HepG2 (cell line): ENCODE data around the gene VPS11. TPM values are rescaled to one million over a fixed set of nuclear protein-coding genes. Genes with fewer than 3 reads are reported as not detected.

Source experiments
- GATAD2A ChIP-seq: IDR thresholded peaks from 2 replicates; pipeline ENCODE4 v1.6.1; 2016
- NFRKB ChIP-seq: fragments of 450-650 bp; IDR thresholded peaks from 2 replicates; pipeline ENCODE4 v1.6.1; 2017
- PAX8 ChIP-seq: sonication (generic); formaldehyde crosslinking; IDR thresholded peaks from 2 replicates; pipeline ENCODE4 v1.8.0; 2022; ENCODE audit warnings: mild to moderate bottlenecking, missing genetic modification reagents, borderline replicate concordance
- REXO4 ChIP-seq: sonication (generic); formaldehyde crosslinking; IDR thresholded peaks from 2 replicates; pipeline ENCODE4 v1.8.0; 2022; ENCODE audit warnings: missing genetic modification reagents, mild to moderate bottlenecking, borderline replicate concordance
- RNF2 ChIP-seq: fragments of 450-650 bp; conservative IDR thresholded peaks from 2 replicates; pipeline ENCODE4 v1.6.1; 2016; ENCODE audit warnings: low read depth
- RORA ChIP-seq: sonication (generic); formaldehyde crosslinking; IDR thresholded peaks from 2 replicates; pipeline ENCODE4 v1.5.0; 2020; ENCODE audit warnings: mild to moderate bottlenecking, missing genetic modification reagents, moderate library complexity
- SAP130 ChIP-seq: IDR thresholded peaks from 2 replicates; pipeline ENCODE4 v1.6.1; 2016; ENCODE audit warnings: low read depth
- SNAI1 ChIP-seq: sonication (generic); formaldehyde crosslinking; IDR thresholded peaks from 2 replicates; pipeline ENCODE4 v1.5.0; 2020; ENCODE audit warnings: mild to moderate bottlenecking, missing genetic modification reagents, borderline replicate concordance
- SYNCRIP ChIP-seq: fragments of 200-400 bp; formaldehyde crosslinking; IDR thresholded peaks from 2 replicates; pipeline ENCODE4 v1.6.1; 2018; ENCODE audit warnings: mild to moderate bottlenecking, low read depth, low read length; ENCODE audit not compliant: insufficient read depth
- ZNF225 ChIP-seq: sonication (generic); formaldehyde crosslinking; IDR thresholded peaks from 2 replicates; pipeline ENCODE4 v1.4.0; 2020; ENCODE audit warnings: mild to moderate bottlenecking, missing genetic modification reagents
- ZNF296 ChIP-seq: sonication (generic); formaldehyde crosslinking; conservative IDR thresholded peaks from 2 replicates; pipeline ENCODE4 v1.5.0; 2020; ENCODE audit warnings: mild to moderate bottlenecking, missing genetic modification reagents
- ZNF790 ChIP-seq: sonication (generic); formaldehyde crosslinking; IDR thresholded peaks from 2 replicates; pipeline ENCODE4 v1.8.0; 2022; ENCODE audit warnings: missing genetic modification reagents, mild to moderate bottlenecking, borderline replicate concordance
- ZSCAN25 ChIP-seq: sonication (generic); formaldehyde crosslinking; IDR thresholded peaks from 2 replicates; pipeline ENCODE4 v1.8.0; 2022; ENCODE audit warnings: mild to moderate bottlenecking, missing genetic modification reagents
- polyA plus RNA-seq, 8 experiments: library from polyadenylated mRNA; depleted of rRNA in 3 of 8; stranded (reverse) in 7 of 8; unstranded in 1 of 8; fragments of >200 nt; fragmentation: Illumina TruSeq in 4 of 8; extraction: Trizol in 4 of 8; gene quantifications; 2 replicates each; pipeline versions ENCODE4 v1.2.1 to v1.2.3, GENCODE V29; 2011 to 2016; ENCODE audit warnings: low read depth in 4 of 8, missing spikeins in 1 of 8, mixed read lengths in 1 of 8; ENCODE audit not compliant: insufficient read depth in 1 of 8
- total RNA-seq, 5 experiments: library from RNA; depleted of rRNA; stranded (reverse); fragments of >200 nt; fragmentation: Illumina TruSeq; extraction: Trizol; gene quantifications; 2 replicates each; pipeline ENCODE4 v1.2.3, GENCODE V29; 2016; ENCODE audit warnings: low read depth in 1 of 5
- TF ChIP-seq, protein P1 (sequence below): IDR thresholded peaks from 2 replicates; pipeline ENCODE4 v1.6.1; 2018; ENCODE audit warnings: missing genetic modification reagents, mild to moderate bottlenecking, missing compliant biosample characterization
- TF ChIP-seq, protein P2 (sequence below): sonication (generic); formaldehyde crosslinking; IDR thresholded peaks from 2 replicates; pipeline ENCODE4 v1.4.0; 2020; ENCODE audit warnings: mild to moderate bottlenecking, missing genetic modification reagents
- TF ChIP-seq, protein P3 (sequence below): sonication (generic); formaldehyde crosslinking; IDR thresholded peaks from 2 replicates; pipeline ENCODE4 v1.4.0; 2020; ENCODE audit warnings: missing genetic modification reagents, borderline replicate concordance
- TF ChIP-seq, protein P4 (sequence below): sonication (generic); formaldehyde crosslinking; IDR thresholded peaks from 2 replicates; pipeline ENCODE4 v1.4.0; 2020; ENCODE audit warnings: missing genetic modification reagents
- TF ChIP-seq, protein P5 (sequence below): IDR thresholded peaks from 2 replicates; pipeline ENCODE4 v1.6.1; 2016; ENCODE audit warnings: missing genetic modification reagents, missing compliant biosample characterization
- TF ChIP-seq, protein P6 (sequence below): sonication (generic); formaldehyde crosslinking; conservative IDR thresholded peaks from 2 replicates; pipeline ENCODE4 v1.4.0; 2020; ENCODE audit warnings: mild to moderate bottlenecking, missing genetic modification reagents, moderate library complexity

The VPS11 gene
- total and polyA plus RNA-seq, 2 of the 13 experiments (the other 11 are each of a cell fraction or from before 2014, with no cell fraction given), result 13.7 to 21.6 TPM

DNA sequence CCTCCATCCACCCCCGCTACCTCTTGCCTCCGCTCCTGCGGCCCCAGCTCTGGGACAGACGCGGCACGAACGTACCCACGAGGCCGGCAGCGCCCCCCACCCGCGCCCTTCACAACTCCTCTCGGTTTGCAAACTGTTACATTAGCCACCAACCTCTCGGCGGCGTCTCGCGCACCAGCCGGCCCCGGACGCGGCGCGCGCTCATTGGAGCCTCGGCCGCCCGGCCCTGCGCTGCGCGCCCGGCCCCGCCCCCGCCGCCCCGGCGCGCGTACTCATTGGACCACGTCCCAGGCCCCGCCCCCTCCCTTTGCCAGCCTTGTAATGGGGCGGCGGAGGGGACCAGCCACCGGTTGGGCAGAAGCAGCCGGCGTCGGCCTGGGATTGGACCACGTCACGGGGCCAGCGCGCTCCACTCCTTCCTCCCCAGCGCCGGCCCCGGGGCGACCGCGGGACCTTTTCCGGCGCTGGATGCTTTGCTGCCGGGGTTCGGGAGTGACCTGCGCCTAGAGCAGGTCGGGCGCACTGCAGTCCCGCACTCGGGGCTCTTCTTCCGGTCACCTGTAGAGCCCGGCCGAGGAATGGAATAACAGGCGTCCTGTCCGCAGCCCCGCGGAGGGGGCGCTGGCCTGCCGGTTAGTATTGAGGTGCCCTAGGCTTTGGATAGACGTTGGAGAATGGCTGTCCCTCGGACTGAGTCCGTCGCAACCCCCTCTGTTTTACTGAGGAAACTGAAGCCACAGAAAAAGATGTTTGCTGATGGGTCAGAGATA is 10.4 kb upstream of the VPS11 start, which contains the start of gene HYOU1 (continued):
- TF ChIP-seq, protein P1, sequence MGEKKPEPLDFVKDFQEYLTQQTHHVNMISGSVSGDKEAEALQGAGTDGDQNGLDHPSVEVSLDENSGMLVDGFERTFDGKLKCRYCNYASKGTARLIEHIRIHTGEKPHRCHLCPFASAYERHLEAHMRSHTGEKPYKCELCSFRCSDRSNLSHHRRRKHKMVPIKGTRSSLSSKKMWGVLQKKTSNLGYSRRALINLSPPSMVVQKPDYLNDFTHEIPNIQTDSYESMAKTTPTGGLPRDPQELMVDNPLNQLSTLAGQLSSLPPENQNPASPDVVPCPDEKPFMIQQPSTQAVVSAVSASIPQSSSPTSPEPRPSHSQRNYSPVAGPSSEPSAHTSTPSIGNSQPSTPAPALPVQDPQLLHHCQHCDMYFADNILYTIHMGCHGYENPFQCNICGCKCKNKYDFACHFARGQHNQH, result peak; percentile 64
- TF ChIP-seq, protein P2, sequence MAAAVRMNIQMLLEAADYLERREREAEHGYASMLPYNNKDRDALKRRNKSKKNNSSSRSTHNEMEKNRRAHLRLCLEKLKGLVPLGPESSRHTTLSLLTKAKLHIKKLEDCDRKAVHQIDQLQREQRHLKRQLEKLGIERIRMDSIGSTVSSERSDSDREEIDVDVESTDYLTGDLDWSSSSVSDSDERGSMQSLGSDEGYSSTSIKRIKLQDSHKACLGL (CRISPR knock-in tag), result peak; percentile 24; the same call in 1 of the 2 replicates
- TF ChIP-seq SYNCRIP (no peak), GATAD2A (CRISPR knock-in tag) (peak; percentile 59), SNAI1 (CRISPR knock-in tag) (no peak), REXO4 (CRISPR knock-in tag) (no peak), NFRKB (no peak), PAX8 (CRISPR knock-in tag) (no peak), ZSCAN25 (CRISPR knock-in tag) (0 out of 2 replicates have a peak, but pooled peaks have one; percentile 4), RORA (no peak), ZNF296 (CRISPR knock-in tag) (no peak), ZNF790 (CRISPR knock-in tag) (0 out of 2 replicates have a peak, but pooled peaks have one; percentile 39), RNF2 (no peak), SAP130 (CRISPR knock-in tag) (peak; percentile 91), ZNF225 (no peak)
- TF ChIP-seq, protein P3, sequence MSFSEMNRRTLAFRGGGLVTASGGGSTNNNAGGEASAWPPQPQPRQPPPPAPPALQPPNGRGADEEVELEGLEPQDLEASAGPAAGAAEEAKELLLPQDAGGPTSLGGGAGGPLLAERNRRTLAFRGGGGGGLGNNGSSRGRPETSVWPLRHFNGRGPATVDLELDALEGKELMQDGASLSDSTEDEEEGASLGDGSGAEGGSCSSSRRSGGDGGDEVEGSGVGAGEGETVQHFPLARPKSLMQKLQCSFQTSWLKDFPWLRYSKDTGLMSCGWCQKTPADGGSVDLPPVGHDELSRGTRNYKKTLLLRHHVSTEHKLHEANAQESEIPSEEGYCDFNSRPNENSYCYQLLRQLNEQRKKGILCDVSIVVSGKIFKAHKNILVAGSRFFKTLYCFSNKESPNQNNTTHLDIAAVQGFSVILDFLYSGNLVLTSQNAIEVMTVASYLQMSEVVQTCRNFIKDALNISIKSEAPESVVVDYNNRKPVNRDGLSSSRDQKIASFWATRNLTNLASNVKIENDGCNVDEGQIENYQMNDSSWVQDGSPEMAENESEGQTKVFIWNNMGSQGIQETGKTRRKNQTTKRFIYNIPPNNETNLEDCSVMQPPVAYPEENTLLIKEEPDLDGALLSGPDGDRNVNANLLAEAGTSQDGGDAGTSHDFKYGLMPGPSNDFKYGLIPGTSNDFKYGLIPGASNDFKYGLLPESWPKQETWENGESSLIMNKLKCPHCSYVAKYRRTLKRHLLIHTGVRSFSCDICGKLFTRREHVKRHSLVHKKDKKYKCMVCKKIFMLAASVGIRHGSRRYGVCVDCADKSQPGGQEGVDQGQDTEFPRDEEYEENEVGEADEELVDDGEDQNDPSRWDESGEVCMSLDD (CRISPR knock-in tag), result peak; percentile 99
- TF ChIP-seq, protein P4, sequence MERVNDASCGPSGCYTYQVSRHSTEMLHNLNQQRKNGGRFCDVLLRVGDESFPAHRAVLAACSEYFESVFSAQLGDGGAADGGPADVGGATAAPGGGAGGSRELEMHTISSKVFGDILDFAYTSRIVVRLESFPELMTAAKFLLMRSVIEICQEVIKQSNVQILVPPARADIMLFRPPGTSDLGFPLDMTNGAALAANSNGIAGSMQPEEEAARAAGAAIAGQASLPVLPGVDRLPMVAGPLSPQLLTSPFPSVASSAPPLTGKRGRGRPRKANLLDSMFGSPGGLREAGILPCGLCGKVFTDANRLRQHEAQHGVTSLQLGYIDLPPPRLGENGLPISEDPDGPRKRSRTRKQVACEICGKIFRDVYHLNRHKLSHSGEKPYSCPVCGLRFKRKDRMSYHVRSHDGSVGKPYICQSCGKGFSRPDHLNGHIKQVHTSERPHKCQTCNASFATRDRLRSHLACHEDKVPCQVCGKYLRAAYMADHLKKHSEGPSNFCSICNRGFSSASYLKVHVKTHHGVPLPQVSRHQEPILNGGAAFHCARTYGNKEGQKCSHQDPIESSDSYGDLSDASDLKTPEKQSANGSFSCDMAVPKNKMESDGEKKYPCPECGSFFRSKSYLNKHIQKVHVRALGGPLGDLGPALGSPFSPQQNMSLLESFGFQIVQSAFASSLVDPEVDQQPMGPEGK (CRISPR knock-in tag), result peak; percentile 60
- TF ChIP-seq, protein P5, sequence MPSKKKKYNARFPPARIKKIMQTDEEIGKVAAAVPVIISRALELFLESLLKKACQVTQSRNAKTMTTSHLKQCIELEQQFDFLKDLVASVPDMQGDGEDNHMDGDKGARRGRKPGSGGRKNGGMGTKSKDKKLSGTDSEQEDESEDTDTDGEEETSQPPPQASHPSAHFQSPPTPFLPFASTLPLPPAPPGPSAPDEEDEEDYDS, result peak; percentile 76
- TF ChIP-seq, protein P6, sequence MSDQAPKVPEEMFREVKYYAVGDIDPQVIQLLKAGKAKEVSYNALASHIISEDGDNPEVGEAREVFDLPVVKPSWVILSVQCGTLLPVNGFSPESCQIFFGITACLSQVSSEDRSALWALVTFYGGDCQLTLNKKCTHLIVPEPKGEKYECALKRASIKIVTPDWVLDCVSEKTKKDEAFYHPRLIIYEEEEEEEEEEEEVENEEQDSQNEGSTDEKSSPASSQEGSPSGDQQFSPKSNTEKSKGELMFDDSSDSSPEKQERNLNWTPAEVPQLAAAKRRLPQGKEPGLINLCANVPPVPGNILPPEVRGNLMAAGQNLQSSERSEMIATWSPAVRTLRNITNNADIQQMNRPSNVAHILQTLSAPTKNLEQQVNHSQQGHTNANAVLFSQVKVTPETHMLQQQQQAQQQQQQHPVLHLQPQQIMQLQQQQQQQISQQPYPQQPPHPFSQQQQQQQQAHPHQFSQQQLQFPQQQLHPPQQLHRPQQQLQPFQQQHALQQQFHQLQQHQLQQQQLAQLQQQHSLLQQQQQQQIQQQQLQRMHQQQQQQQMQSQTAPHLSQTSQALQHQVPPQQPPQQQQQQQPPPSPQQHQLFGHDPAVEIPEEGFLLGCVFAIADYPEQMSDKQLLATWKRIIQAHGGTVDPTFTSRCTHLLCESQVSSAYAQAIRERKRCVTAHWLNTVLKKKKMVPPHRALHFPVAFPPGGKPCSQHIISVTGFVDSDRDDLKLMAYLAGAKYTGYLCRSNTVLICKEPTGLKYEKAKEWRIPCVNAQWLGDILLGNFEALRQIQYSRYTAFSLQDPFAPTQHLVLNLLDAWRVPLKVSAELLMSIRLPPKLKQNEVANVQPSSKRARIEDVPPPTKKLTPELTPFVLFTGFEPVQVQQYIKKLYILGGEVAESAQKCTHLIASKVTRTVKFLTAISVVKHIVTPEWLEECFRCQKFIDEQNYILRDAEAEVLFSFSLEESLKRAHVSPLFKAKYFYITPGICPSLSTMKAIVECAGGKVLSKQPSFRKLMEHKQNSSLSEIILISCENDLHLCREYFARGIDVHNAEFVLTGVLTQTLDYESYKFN (CRISPR knock-in tag), result peak; percentile 41
